Type B pancreatic cell (in vitro differentiated cells): Measurements from ENCODE around the gene ZNF423. TPM values are rescaled to one million over a fixed set of nuclear protein-coding genes. Genes with fewer than 3 reads are reported as not detected.
"Not testable (repeated sequence)": the region's sequence is repeated elsewhere in the genome, so short reads cannot be mapped to it uniquely, and the experiment has no call there.

Experiments used
- DNase-seq: peaks from one replicate; pipeline ENCODE4 v3.0.0; 2021; ENCODE audit warnings: mixed read lengths; ENCODE audit not compliant: unreplicated experiment; ENCODE audit errors: extremely low spot score
- H3K27ac Mint-ChIP-seq: 2 replicates; pipeline ENCODE4 v1.8.0; 2021; ENCODE audit warnings: mild to moderate bottlenecking, mixed read lengths
- H3K27me3 Mint-ChIP-seq: 2 replicates; pipeline ENCODE4 v1.8.0; 2021; ENCODE audit warnings: mixed read lengths
- H3K36me3 Mint-ChIP-seq: 2 replicates; pipeline ENCODE4 v1.8.0; 2021; ENCODE audit warnings: mixed read lengths
- H3K4me1 Mint-ChIP-seq: one replicate; pipeline ENCODE4 v1.8.0; 2021; ENCODE audit warnings: mixed read lengths; ENCODE audit not compliant: unreplicated experiment
- H3K4me3 Mint-ChIP-seq: 2 replicates; pipeline ENCODE4 v1.8.0; 2021; ENCODE audit warnings: mild to moderate bottlenecking, mixed read lengths
- H3K9me3 Mint-ChIP-seq: 2 replicates; pipeline ENCODE4 v1.8.0; 2021; ENCODE audit warnings: mixed read lengths
- CTCF ChIP-seq: fragments of 200-600 bp; sonication (generic); conservative IDR thresholded peaks from 2 replicates; pipeline ENCODE4 v1.5.0; 2021; ENCODE audit warnings: antibody characterized with exemption, mild to moderate bottlenecking
- total RNA-seq: library from RNA; stranded (reverse); gene quantifications from 2 replicates; pipeline ENCODE4 v1.2.1, GENCODE V29; 2021; ENCODE audit warnings: low replicate concordance

Gene ZNF423
- total RNA-seq, 1 donor from 2014 or later, result 72.6 TPM

- Mint-ChIP-seq H3K4me1 (peaks cover 22% of the 10 kb centered on the region), H3K4me3 (no peak overlapping the region), H3K36me3 (peaks cover 5% of the 10 kb centered on the region), H3K27ac (no peak overlapping the region), H3K27me3 (no peaks in the 10 kb centered on the region), H3K9me3 (peaks cover 6% of the 10 kb centered on the region)
- no peak for TF ChIP-seq CTCF
- no peak for DNase-seq
Measured at GRCh38 chr16:49563666-49564065, 292.2 kb downstream of the ZNF423 start.

- H3K36me3 Mint-ChIP-seq, H3K4me3 Mint-ChIP-seq, H3K27ac Mint-ChIP-seq, DNase-seq, H3K27me3 Mint-ChIP-seq, H3K9me3 Mint-ChIP-seq: not testable (repeated sequence)
- H3K4me1 Mint-ChIP-seq, result peaks cover 22% of the 10 kb centered on the region
Measured at GRCh38 chr16:49562894-49563293, 293.0 kb downstream of the ZNF423 start.

GRCh38 chr16:49562228-49562627 lies 293.7 kb downstream of the ZNF423 start:
- no peak for DNase-seq
- Mint-ChIP-seq H3K27me3 (no peaks in the 10 kb centered on the region), H3K9me3 (peaks cover 6% of the 10 kb centered on the region), H3K4me1 (peaks cover 22% of the 10 kb centered on the region), H3K4me3 (no peak overlapping the region), H3K36me3 (peaks cover 5% of the 10 kb centered on the region), H3K27ac (no peak overlapping the region)
- TF ChIP-seq CTCF, result no peak

- no peaks in the 10 kb centered on the region for H3K27me3 Mint-ChIP-seq
- no peak overlapping the region for H3K4me3 Mint-ChIP-seq
- no peak for TF ChIP-seq CTCF
- H3K4me1 Mint-ChIP-seq, result peaks cover 17% of the 10 kb centered on the region
- H3K36me3 Mint-ChIP-seq, result peaks cover 5% of the 10 kb centered on the region
- DNase-seq, result no peak
- H3K9me3 Mint-ChIP-seq, result peaks cover 6% of the 10 kb centered on the region
- no peak overlapping the region for H3K27ac Mint-ChIP-seq
Measured at GRCh38 chr16:49560004-49560830, 295.7 kb downstream of the ZNF423 start.

- Mint-ChIP-seq H3K27ac (no peak overlapping the region), H3K4me3 (no peak overlapping the region), H3K9me3 (peaks cover 6% of the 10 kb centered on the region), H3K36me3 (peaks cover 5% of the 10 kb centered on the region), H3K27me3 (no peaks in the 10 kb centered on the region), H3K4me1 (peaks cover 10% of the 10 kb centered on the region)
- no peak for TF ChIP-seq CTCF
- no peak for DNase-seq
Measured at GRCh38 chr16:49559242-49559641, 296.7 kb downstream of the ZNF423 start.

- H3K4me1 Mint-ChIP-seq, result peaks cover 8% of the 10 kb centered on the region
- DNase-seq, result no peak
- no peak overlapping the region for H3K4me3 Mint-ChIP-seq
- H3K36me3 Mint-ChIP-seq, result peaks cover 5% of the 10 kb centered on the region
- no peaks in the 10 kb centered on the region for H3K27me3 Mint-ChIP-seq
- H3K9me3 Mint-ChIP-seq, result peaks cover 6% of the 10 kb centered on the region
- no peak overlapping the region for H3K27ac Mint-ChIP-seq
- TF ChIP-seq CTCF, result no peak
Measured at GRCh38 chr16:49558451-49558850, 297.5 kb downstream of the ZNF423 start.
